Keratinocyte (primary cell): Measurements from ENCODE around the gene DNASE1. TPM values are rescaled to one million over a fixed set of nuclear protein-coding genes. Genes with fewer than 3 reads are reported as not detected.

Experiments
- DNase-seq: peaks from one replicate; pipeline ENCODE4 v3.0.0-alpha.2; 2011; ENCODE audit warnings: low read depth, missing footprints, low spot score
- FAIRE-seq: peaks from 2 replicates; lab custom pipeline; 2011; peaks lifted over from hg19 to GRCh38; lab: Jason Lieb, UNC
- H2AFZ ChIP-seq: 2 replicates; pipeline ENCODE4 v1.6.0; 2012; ENCODE audit warnings: low read length, control low read depth, inconsistent platforms; ENCODE audit not compliant: control insufficient read depth
- H3K27ac ChIP-seq: 2 replicates; pipeline ENCODE4 v1.5.1; 2011; ENCODE audit warnings: low read length; ENCODE audit not compliant: control insufficient read depth, insufficient read depth
- H3K27me3 ChIP-seq: 3 replicates; pipeline ENCODE4 v1.6.0; 2011; ENCODE audit warnings: low read length; ENCODE audit not compliant: control insufficient read depth, insufficient read depth; ENCODE audit errors: extremely low read depth
- H3K36me3 ChIP-seq, 2 experiments: 2 replicates in 1 of 2; 3 replicates in 1 of 2; pipeline ENCODE4 v1.5.1; 2011; ENCODE audit warnings: low read length in 2 of 2, mild to moderate bottlenecking in 1 of 2; ENCODE audit not compliant: control insufficient read depth in 2 of 2, insufficient read depth in 2 of 2; ENCODE audit errors: extremely low read depth in 1 of 2
- H3K4me1 ChIP-seq: 3 replicates; pipeline ENCODE4 v1.5.1; 2011; ENCODE audit warnings: low read length; ENCODE audit not compliant: control insufficient read depth, insufficient read depth; ENCODE audit errors: extremely low read depth
- H3K4me2 ChIP-seq: 3 replicates; pipeline ENCODE4 v1.6.0; 2011; ENCODE audit warnings: low read depth, low read length; ENCODE audit not compliant: control insufficient read depth, insufficient read depth; ENCODE audit errors: extremely low read depth
- H3K4me3 ChIP-seq, 3 experiments: fragments of 200-600 bp in 1 of 3; sonication (generic) in 1 of 3; 2 replicates in 2 of 3; 3 replicates in 1 of 3; pipeline ENCODE4 v1.5.1; 2011 to 2016; ENCODE audit warnings: low read length in 3 of 3, mild to moderate bottlenecking in 3 of 3, control low read depth in 2 of 3, inconsistent platforms in 1 of 3, low read depth in 1 of 3, mixed read lengths in 1 of 3, mixed run types in 1 of 3, moderate library complexity in 1 of 3; ENCODE audit not compliant: control insufficient read depth in 2 of 3, insufficient read depth in 2 of 3; ENCODE audit errors: extremely low read depth in 1 of 3
- H3K79me2 ChIP-seq: 2 replicates; pipeline ENCODE4 v1.6.0; 2012; ENCODE audit warnings: low read length; ENCODE audit not compliant: control insufficient read depth, insufficient read depth
- H3K9ac ChIP-seq: 3 replicates; pipeline ENCODE4 v1.6.0; 2011; ENCODE audit warnings: low read length; ENCODE audit not compliant: control insufficient read depth, insufficient read depth; ENCODE audit errors: extremely low read depth
- H3K9me1 ChIP-seq: 3 replicates; pipeline ENCODE4 v1.6.0; 2011; ENCODE audit warnings: low read length; ENCODE audit not compliant: control insufficient read depth, insufficient read depth; ENCODE audit errors: extremely low read depth
- H3K9me3 ChIP-seq: 2 replicates; pipeline ENCODE4 v1.5.1; 2012; ENCODE audit warnings: low read depth, low read length; ENCODE audit not compliant: control insufficient read depth
- H4K20me1 ChIP-seq: 3 replicates; pipeline ENCODE4 v1.6.0; 2011; ENCODE audit warnings: low read length; ENCODE audit not compliant: control insufficient read depth, insufficient read depth; ENCODE audit errors: extremely low read depth
- CTCF ChIP-seq, 3 experiments: IDR thresholded peaks in 1 of 3; conservative IDR thresholded peaks in 1 of 3; optimal IDR thresholded peaks in 1 of 3; 2 replicates in 2 of 3; 3 replicates in 1 of 3; pipeline versions ENCODE3 to v1.5.1; 2011; ENCODE audit warnings: low read length in 3 of 3, mild to moderate bottlenecking in 3 of 3, moderate library complexity in 2 of 3, control low read depth in 1 of 3, inconsistent platforms in 1 of 3; ENCODE audit not compliant: insufficient read depth in 2 of 3; ENCODE audit errors: extremely low read depth in 1 of 3
- EZH2 ChIP-seq: IDR thresholded peaks from one replicate; pipeline ENCODE4 v1.6.1; 2012; ENCODE audit warnings: inconsistent platforms, mild to moderate bottlenecking, low read length, moderate library complexity
- dilution Hi-C: fragments of 300-500 bp; cut with MboI; formaldehyde crosslinking; loops from one replicate; pipeline ENCODE4 v1.7.0; 2020; ENCODE audit warnings: low sequenced_read_pairs; ENCODE audit not compliant: extremely low pct_ligation_motif_present
- polyA plus RNA-seq, 5 experiments: library from polyadenylated mRNA; depleted of rRNA in 3 of 5; stranded (reverse) in 3 of 5; stranded (forward) in 1 of 5; unstranded in 1 of 5; fragments of >200 nt; gene quantifications; 1 replicate in 1 of 5; 2 replicates in 3 of 5; 3 replicates in 1 of 5; pipeline versions ENCODE4 v1.2.1 to v1.2.3, GENCODE V29; 2011 to 2012; ENCODE audit warnings: missing spikeins in 2 of 5, low read depth in 1 of 5, low replicate concordance in 1 of 5

Gene DNASE1
- polyA plus RNA-seq, 1 donor (not counting 4 experiments of a cell fraction or from before 2014, with no cell fraction given): 5.2 TPM

DNA sequence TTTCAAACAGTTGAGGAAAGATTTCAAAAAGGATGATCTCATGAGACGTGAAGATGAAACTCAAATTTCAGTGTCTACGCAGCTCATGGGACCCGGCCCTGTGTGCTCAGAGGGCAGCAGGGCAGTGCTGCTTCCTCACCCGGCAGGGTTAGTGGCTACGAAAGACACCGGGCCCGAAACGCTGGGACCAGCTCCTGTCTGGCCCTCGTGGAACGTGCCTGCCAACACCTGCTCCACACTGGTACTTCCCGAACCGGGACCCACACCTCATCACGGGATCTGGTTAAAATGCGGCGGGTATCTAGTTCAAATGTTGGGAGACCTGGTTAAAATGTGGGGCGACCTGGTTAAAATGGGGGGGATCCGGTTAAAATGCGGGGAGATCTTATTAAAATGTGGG is 18.7 kb downstream of the DNASE1 start:
- no peaks in the 10 kb centered on the region for H4K20me1 ChIP-seq
- peaks cover 28 to 31% of the 10 kb centered on the region in 2 experiments for H3K36me3 ChIP-seq
- FAIRE-seq (no peak), DNase-seq (no peak)
- dilution Hi-C loops: no loop called here
- no peak overlapping the region for H3K27ac ChIP-seq
- no peaks in the 10 kb centered on the region for H3K79me2 ChIP-seq
- H3K27me3 ChIP-seq: no peaks in the 10 kb centered on the region
- no peak overlapping the region for H3K9ac ChIP-seq
- TF ChIP-seq CTCF (optimal IDR thresholded peaks at IDR 0.05 in 1 of 3, IDR thresholded peaks at IDR 0.05 in 1 of 3, conservative IDR thresholded peaks at IDR 0.05 in 1 of 3; ENCODE audit: extremely low read depth in 1 of 3, insufficient read depth in 2 of 3, low read length in 3 of 3) (no peak), EZH2 (no peak)
- H3K4me2 ChIP-seq: no peak overlapping the region
- no peaks in the 10 kb centered on the region for H3K4me1 ChIP-seq
- H3K9me3 ChIP-seq: no peaks in the 10 kb centered on the region
- no peaks in the 10 kb centered on the region for H3K9me1 ChIP-seq
- no peak overlapping the region for H2AFZ ChIP-seq
- H3K4me3 ChIP-seq: no peak overlapping the region

GRCh38 chr16:3673676-3674377 is 19.3 kb downstream of the DNASE1 start:
- Histone ChIP-seq H3K9me1 (no peaks in the 10 kb centered on the region), H4K20me1 (no peaks in the 10 kb centered on the region), H3K79me2 (no peaks in the 10 kb centered on the region), H3K9ac (no peak overlapping the region), H2AFZ (no peak overlapping the region), H3K27me3 (no peaks in the 10 kb centered on the region), H3K36me3 (peaks cover 23 to 31% of the 10 kb centered on the region in 2 experiments), H3K4me3 (no peak overlapping the region), H3K4me2 (no peak overlapping the region), H3K27ac (no peak overlapping the region), H3K4me1 (no peaks in the 10 kb centered on the region), H3K9me3 (no peaks in the 10 kb centered on the region)
- no peak for DNase-seq
- dilution Hi-C loops: no loop called here
- no peak for FAIRE-seq
- no peak for TF ChIP-seq CTCF (optimal IDR thresholded peaks at IDR 0.05 in 1 of 3, IDR thresholded peaks at IDR 0.05 in 1 of 3, conservative IDR thresholded peaks at IDR 0.05 in 1 of 3; ENCODE audit: extremely low read depth in 1 of 3, insufficient read depth in 2 of 3, low read length in 3 of 3)
- TF ChIP-seq EZH2: no peak
